Activated CD4-positive, alpha-beta T cell treated with anti-CD3 and anti-CD28 coated beads for 48 hours (primary cell): ENCODE measurements around the gene SOBP.

Source experiments
- DNase-seq: peaks from one replicate; pipeline ENCODE4 v3.0.0-alpha.2; 2020

SOBP gene

DNA sequence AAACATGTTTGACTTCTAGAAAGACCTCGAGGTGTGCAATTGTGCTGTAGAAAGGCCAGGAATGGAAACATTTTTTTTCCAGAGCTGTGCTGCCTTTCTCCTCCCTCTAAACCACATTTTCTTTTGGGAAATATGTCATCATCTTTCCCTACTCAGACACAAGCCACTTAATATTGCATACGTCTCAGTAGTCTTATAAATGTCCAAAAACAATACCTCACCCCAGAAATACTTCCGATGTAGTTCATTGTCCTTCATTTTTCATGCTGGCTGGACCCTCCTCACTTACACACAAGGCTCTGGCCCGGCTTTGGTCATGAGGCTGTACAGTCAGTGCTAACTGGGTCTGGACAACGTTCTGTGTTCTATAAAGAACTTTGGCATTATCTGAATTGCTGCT lies 207.8 kb downstream of the SOBP start:
- no peak for DNase-seq

GRCh38 chr6:107698146-107698545 lies 208.2 kb downstream of the SOBP start:
- DNase-seq: no peak

DNA sequence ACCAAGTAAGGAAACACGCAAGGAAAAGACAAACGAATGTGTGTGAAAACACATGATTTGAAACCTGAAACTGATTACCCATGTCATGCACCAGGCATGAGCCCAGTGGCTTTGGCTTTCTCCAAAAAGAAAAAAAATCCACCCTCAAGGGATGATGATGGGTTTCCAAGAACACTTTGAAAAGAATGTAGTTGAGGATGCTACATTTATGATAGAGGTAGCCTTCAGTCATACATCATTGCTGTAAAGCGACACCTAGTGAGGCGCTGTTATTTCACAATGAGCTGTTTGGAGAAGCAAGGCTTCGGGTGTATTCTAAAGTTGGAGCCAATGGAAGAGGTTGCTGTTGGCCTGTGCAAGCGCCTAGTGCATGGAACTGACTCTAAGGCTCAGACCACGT lies 209.3 kb downstream of the SOBP start:
- DNase-seq: no peak

GRCh38 chr6:107699697-107700325 lies 209.9 kb downstream of the SOBP start:
- DNase-seq: no peak

- no peak for DNase-seq
These were observed 213.7 kb downstream of the SOBP start for GRCh38 chr6:107703606-107704005.

- no peak for DNase-seq
These were observed 214.6 kb downstream of the SOBP start for GRCh38 chr6:107704347-107705013.

- no peak for DNase-seq
These were observed 216.7 kb downstream of the SOBP start for GRCh38 chr6:107706516-107707115.

DNA sequence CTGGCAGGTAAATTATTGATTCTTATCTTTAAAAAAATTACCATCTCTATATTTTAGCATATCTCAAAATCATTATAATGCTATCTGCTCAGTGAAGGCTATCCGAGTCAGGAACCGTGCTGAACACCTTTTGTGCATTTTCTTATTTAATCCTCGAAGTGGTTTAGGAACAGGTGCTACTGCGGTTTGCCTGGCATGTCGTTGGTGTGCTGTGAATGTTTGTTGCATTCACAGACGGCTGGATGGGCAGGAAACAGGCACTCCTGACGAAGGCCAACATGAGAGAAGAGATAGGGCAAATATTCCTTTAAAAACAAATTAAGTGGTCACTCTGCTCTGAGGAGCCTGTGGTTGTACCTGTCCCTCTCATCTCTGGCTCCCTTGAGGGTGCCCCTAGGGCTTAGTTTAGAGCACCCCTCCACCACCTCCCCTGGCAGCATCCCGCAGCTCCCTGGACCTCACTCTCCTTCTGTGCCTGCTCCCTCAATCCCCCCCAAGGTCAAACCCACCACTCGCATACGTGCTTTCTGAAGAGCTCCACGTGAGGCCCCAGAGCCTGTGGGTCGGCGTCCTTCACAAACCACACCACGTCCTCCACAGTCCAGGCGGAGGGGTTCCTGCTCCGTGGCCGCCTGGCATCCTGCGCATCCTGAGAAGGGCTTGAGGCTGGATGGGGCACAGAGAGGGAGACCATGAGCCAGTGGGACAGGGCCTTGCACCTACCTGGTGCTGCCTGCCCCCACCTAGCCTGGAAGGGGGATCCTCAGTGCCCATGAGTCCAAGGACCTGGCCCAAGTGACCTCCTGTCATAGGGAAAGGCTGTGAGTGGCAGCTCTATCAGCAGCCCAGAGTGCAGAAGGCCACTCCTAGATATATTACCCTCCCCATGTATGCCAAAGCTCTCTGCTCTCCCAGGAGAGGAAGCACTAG lies 217.7 kb downstream of the SOBP start:
- DNase-seq: no peak

GRCh38 chr6:107708435-107708834 lies 218.5 kb downstream of the SOBP start:
- no peak for DNase-seq

DNA sequence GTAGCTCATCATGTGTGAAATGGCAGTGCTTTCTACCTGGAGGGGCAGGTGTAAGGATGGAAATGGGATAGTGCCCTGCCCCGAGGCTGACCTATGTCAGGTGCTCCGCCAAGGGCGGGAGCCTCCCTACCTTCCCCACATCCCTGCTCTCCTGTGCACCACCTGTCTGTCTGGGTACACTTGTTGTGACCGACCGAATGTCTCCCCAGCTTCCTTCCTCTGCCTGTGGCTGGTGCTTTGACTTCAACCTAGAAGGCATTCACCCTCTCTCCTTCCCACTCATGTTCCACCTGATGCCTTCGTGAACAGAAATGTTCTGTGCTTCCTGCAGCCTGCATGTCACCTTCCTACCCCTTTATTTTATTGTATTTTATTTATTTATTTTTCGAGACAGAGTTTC lies 219.4 kb downstream of the SOBP start:
- DNase-seq: no peak
